HG02623 (cell line): ENCODE data around the gene TANGO6.

Source experiments
- ATAC-seq: cut with Tn5 transposase; IDR thresholded peaks from one replicate; pipeline ENCODE4 v1.9.1; 2021; ENCODE audit warnings: moderate library complexity; ENCODE audit not compliant: unreplicated experiment

The TANGO6 gene

GRCh38 chr16:69133373-69133954 is 290.1 kb downstream of the TANGO6 start:
- no peak for ATAC-seq
